Esophagus muscularis mucosa (tissue), 4 donors: ENCODE measurements around the gene LY6G5C.

Source experiments
- CTCF ChIP-seq, 3 experiments: fragments of 200-600 bp in 2 of 3; fragments of 450-650 bp in 1 of 3; sonication (generic) in 2 of 3; IDR thresholded peaks; one replicate each; pipeline ENCODE4 v1.5.1; 2017 to 2019; ENCODE audit warnings: antibody characterized with exemption in 3 of 3, mild to moderate bottlenecking in 2 of 3, moderate library complexity in 1 of 3
- EP300 ChIP-seq: sonication (generic); formaldehyde crosslinking; IDR thresholded peaks from one replicate; pipeline ENCODE4 v1.6.1; 2017; ENCODE audit warnings: antibody characterized with exemption
- POLR2A ChIP-seq: fragments of 450-650 bp; IDR thresholded peaks from one replicate; pipeline ENCODE4 v1.6.1; 2017; ENCODE audit warnings: antibody characterized with exemption, moderate library complexity, mild to moderate bottlenecking, low read depth
- POLR2AphosphoS5 ChIP-seq, 2 donors: sonication (generic); formaldehyde crosslinking; IDR thresholded peaks; one replicate each; pipeline ENCODE4 v1.6.1; 2017; ENCODE audit warnings: antibody characterized with exemption in 2 of 2

- TF ChIP-seq POLR2A = no peak
- TF ChIP-seq CTCF (IDR thresholded peaks at IDR 0.05) = no peak
- TF ChIP-seq POLR2AphosphoS5 (IDR thresholded peaks at IDR 0.05) = no peak
- TF ChIP-seq EP300 = no peak
These were observed 20.0 kb upstream of the LY6G5C start for GRCh38 chr6:31700740-31701401.
